ENCODE measurements around the gene CYBB.

The CYBB gene

DNA sequence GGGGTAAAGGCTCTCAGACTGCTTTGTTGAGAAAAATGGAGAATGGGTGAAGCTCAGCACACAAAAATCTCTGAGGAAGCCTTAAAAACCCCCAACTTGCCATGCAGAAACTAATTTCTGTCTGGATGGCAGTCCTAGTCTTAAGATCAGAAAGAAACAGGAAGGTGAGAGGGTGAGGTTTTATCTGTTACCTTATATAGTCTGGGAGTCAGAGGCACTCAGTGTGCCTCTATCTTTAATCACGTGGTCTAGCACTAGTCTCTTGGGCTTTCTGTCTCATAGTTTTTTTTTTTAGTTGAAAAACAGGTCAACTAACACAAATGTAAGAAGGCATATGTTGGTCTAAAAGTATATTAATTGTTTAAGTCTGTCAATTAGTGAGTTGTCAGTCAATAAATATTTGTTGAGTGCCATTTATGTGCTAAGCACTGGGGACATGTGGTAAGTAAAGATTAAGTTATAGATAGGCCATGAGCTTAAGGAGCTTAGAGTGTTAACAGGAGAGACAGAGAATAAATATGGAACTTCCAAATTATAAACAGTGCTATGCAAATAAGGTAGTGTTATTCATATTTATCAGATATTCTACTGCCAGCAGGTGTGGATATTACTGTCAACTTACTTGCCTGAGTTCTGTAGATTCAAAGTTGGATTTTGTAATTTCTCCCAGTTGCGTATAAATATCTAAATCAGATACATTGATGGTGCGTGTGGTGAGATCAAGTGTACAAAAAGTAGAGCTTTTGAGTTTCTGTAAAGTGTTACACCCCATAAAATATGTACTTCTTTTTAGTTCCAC is 7.0 kb downstream of the CYBB start:
- Histone ChIP-seq H2AFZ (ENCODE audit: low read length) (no peak overlapping the region), H3K27me3 (ENCODE audit: control insufficient read depth in 3 of 3, insufficient read depth in 3 of 3, low read depth in 1 of 3, low read length in 3 of 3) (no peaks in the 10 kb centered on the region), H3K23ac (ENCODE audit: low read depth, low read length, poor library complexity) (no peak overlapping the region), H3K4me1 (ENCODE audit: control insufficient read depth in 2 of 2, insufficient read depth in 1 of 2, low read depth in 1 of 2, low read length in 2 of 2) (no peaks in the 10 kb centered on the region), H3K4me2 (ENCODE audit: insufficient read depth, low read length, poor library complexity, severe bottlenecking) (no peak overlapping the region), H3K9me3 (replicated peaks in 1 of 2; ENCODE audit: control insufficient read depth in 2 of 2, insufficient read depth in 1 of 2, low read depth in 1 of 2, low read length in 2 of 2) (no peaks in the 10 kb centered on the region), H3K14ac (ENCODE audit: low read length) (no peak overlapping the region), H4K8ac (ENCODE audit: low read depth, low read length) (no peak overlapping the region), H2BK15ac (ENCODE audit: low read length) (no peak overlapping the region), H3K4ac (ENCODE audit: low read length) (no peak overlapping the region), H3K4me3 (ENCODE audit: low read length in 2 of 2) (no peak overlapping the region), H3K79me1 (ENCODE audit: low read depth, low read length) (no peaks in the 10 kb centered on the region), H2AK5ac (ENCODE audit: low read depth, low read length) (no peak overlapping the region), H3K18ac (ENCODE audit: low read length) (no peak overlapping the region), H3K27ac (replicated peaks; ENCODE audit: low read length) (no peak overlapping the region), H4K91ac (ENCODE audit: low read depth, low read length, poor library complexity) (no peak overlapping the region), H2BK5ac (ENCODE audit: low read length) (no peak overlapping the region), H2BK12ac (ENCODE audit: low read length) (no peak overlapping the region), H3K9ac (ENCODE audit: low read depth, low read length, poor library complexity) (no peak overlapping the region), H3K36me3 (replicated peaks in 1 of 2; ENCODE audit: control insufficient read depth in 2 of 2, insufficient read depth in 2 of 2, low read length in 2 of 2) (no peaks in the 10 kb centered on the region), H2BK120ac (ENCODE audit: low read depth, low read length) (no peak overlapping the region)
- DNase-seq (ENCODE audit: low spot score) = no peak
- no CpG with 5 or more reads among the region's 3 CpGs for WGBS, 2 donors (ENCODE audit: extremely low coverage in 2 of 2, insufficient read length in 2 of 2, insufficient replicate concordance in 1 of 2)

GRCh38 chrX:37787423-37787869 is 7.6 kb downstream of the CYBB start:
- Histone ChIP-seq H3K79me1 (ENCODE audit: low read depth, low read length) (no peaks in the 10 kb centered on the region), H2BK15ac (ENCODE audit: low read length) (no peak overlapping the region), H3K4me1 (ENCODE audit: control insufficient read depth in 2 of 2, insufficient read depth in 1 of 2, low read depth in 1 of 2, low read length in 2 of 2) (no peaks in the 10 kb centered on the region), H3K9ac (ENCODE audit: low read depth, low read length, poor library complexity) (no peak overlapping the region), H3K36me3 (replicated peaks in 1 of 2; ENCODE audit: control insufficient read depth in 2 of 2, insufficient read depth in 2 of 2, low read length in 2 of 2) (no peaks in the 10 kb centered on the region), H2AFZ (ENCODE audit: low read length) (no peak overlapping the region), H4K91ac (ENCODE audit: low read depth, low read length, poor library complexity) (no peak overlapping the region), H3K4me3 (ENCODE audit: low read length in 2 of 2) (no peak overlapping the region), H2BK5ac (ENCODE audit: low read length) (no peak overlapping the region), H2AK5ac (ENCODE audit: low read depth, low read length) (no peak overlapping the region), H2BK120ac (ENCODE audit: low read depth, low read length) (no peak overlapping the region), H3K27ac (replicated peaks; ENCODE audit: low read length) (no peak overlapping the region), H4K8ac (ENCODE audit: low read depth, low read length) (no peak overlapping the region), H3K23ac (ENCODE audit: low read depth, low read length, poor library complexity) (no peak overlapping the region), H3K27me3 (ENCODE audit: control insufficient read depth in 3 of 3, insufficient read depth in 3 of 3, low read depth in 1 of 3, low read length in 3 of 3) (no peaks in the 10 kb centered on the region), H3K9me3 (replicated peaks in 1 of 2; ENCODE audit: control insufficient read depth in 2 of 2, insufficient read depth in 1 of 2, low read depth in 1 of 2, low read length in 2 of 2) (no peaks in the 10 kb centered on the region), H3K4me2 (ENCODE audit: insufficient read depth, low read length, poor library complexity, severe bottlenecking) (no peak overlapping the region), H3K14ac (ENCODE audit: low read length) (no peak overlapping the region), H3K18ac (ENCODE audit: low read length) (no peak overlapping the region), H3K4ac (ENCODE audit: low read length) (no peak overlapping the region), H2BK12ac (ENCODE audit: low read length) (no peak overlapping the region)
- WGBS, 2 donors (ENCODE audit: extremely low coverage in 2 of 2, insufficient read length in 2 of 2, insufficient replicate concordance in 1 of 2) = no CpG with 5 or more reads among the region's 5 CpGs
- DNase-seq (ENCODE audit: low spot score) = no peak

- Histone ChIP-seq H3K23ac (ENCODE audit: low read depth, low read length, poor library complexity) (no peak overlapping the region), H3K18ac (ENCODE audit: low read length) (no peak overlapping the region), H3K36me3 (replicated peaks in 1 of 2; ENCODE audit: control insufficient read depth in 2 of 2, insufficient read depth in 2 of 2, low read length in 2 of 2) (no peaks in the 10 kb centered on the region), H2BK15ac (ENCODE audit: low read length) (no peak overlapping the region), H2BK120ac (ENCODE audit: low read depth, low read length) (no peak overlapping the region), H4K91ac (ENCODE audit: low read depth, low read length, poor library complexity) (no peak overlapping the region), H3K4me1 (ENCODE audit: control insufficient read depth in 2 of 2, insufficient read depth in 1 of 2, low read depth in 1 of 2, low read length in 2 of 2) (no peaks in the 10 kb centered on the region), H3K27me3 (ENCODE audit: control insufficient read depth in 3 of 3, insufficient read depth in 3 of 3, low read depth in 1 of 3, low read length in 3 of 3) (no peaks in the 10 kb centered on the region), H3K4me2 (ENCODE audit: insufficient read depth, low read length, poor library complexity, severe bottlenecking) (no peak overlapping the region), H2BK12ac (ENCODE audit: low read length) (no peak overlapping the region), H3K4ac (ENCODE audit: low read length) (no peak overlapping the region), H3K9ac (ENCODE audit: low read depth, low read length, poor library complexity) (no peak overlapping the region), H3K79me1 (ENCODE audit: low read depth, low read length) (no peaks in the 10 kb centered on the region), H2AK5ac (ENCODE audit: low read depth, low read length) (no peak overlapping the region), H3K27ac (replicated peaks; ENCODE audit: low read length) (no peak overlapping the region), H3K9me3 (replicated peaks in 1 of 2; ENCODE audit: control insufficient read depth in 2 of 2, insufficient read depth in 1 of 2, low read depth in 1 of 2, low read length in 2 of 2) (no peaks in the 10 kb centered on the region), H2AFZ (ENCODE audit: low read length) (no peak overlapping the region), H3K14ac (ENCODE audit: low read length) (no peak overlapping the region), H4K8ac (ENCODE audit: low read depth, low read length) (no peak overlapping the region), H2BK5ac (ENCODE audit: low read length) (no peak overlapping the region), H3K4me3 (ENCODE audit: low read length in 2 of 2) (no peak overlapping the region)
- no peak for DNase-seq (ENCODE audit: low spot score)
These were observed 16.5 kb downstream of the CYBB start for GRCh38 chrX:37796310-37796709.

DNA sequence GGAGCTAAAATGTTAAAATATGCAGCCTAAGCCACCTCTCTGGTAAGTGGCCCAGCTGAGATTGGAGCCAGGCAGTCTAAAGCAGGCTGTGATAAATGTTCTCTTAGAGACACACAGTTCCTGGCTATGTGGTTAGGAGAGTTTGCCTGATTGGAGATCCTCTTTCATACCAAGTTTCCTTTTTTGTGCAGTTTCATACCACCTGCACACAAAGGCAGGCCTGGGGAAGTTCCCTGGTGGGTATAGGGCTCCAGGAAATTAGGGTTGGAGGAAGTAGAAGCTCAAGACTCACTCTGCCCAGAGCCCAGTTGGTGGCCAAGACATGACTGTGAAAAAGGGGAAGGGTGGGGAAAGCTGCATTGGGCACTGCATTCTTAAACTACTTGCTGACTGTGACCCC is 16.9 kb downstream of the CYBB start:
- Histone ChIP-seq H3K36me3 (replicated peaks in 1 of 2; ENCODE audit: control insufficient read depth in 2 of 2, insufficient read depth in 2 of 2, low read length in 2 of 2) (no peaks in the 10 kb centered on the region), H3K4me3 (ENCODE audit: low read length in 2 of 2) (no peak overlapping the region)

More for the DNA sequence above, 16.9 kb downstream of the CYBB start:
- Histone ChIP-seq H3K14ac (ENCODE audit: low read length) (no peak overlapping the region), H3K4me2 (ENCODE audit: insufficient read depth, low read length, poor library complexity, severe bottlenecking) (no peak overlapping the region), H2BK15ac (ENCODE audit: low read length) (no peak overlapping the region), H3K9ac (ENCODE audit: low read depth, low read length, poor library complexity) (no peak overlapping the region), H3K23ac (ENCODE audit: low read depth, low read length, poor library complexity) (no peak overlapping the region), H2BK5ac (ENCODE audit: low read length) (no peak overlapping the region), H4K8ac (ENCODE audit: low read depth, low read length) (no peak overlapping the region), H3K4me1 (ENCODE audit: control insufficient read depth in 2 of 2, insufficient read depth in 1 of 2, low read depth in 1 of 2, low read length in 2 of 2) (no peaks in the 10 kb centered on the region), H4K91ac (ENCODE audit: low read depth, low read length, poor library complexity) (no peak overlapping the region), H2BK12ac (ENCODE audit: low read length) (no peak overlapping the region), H2BK120ac (ENCODE audit: low read depth, low read length) (no peak overlapping the region), H3K27ac (replicated peaks; ENCODE audit: low read length) (no peak overlapping the region), H2AFZ (ENCODE audit: low read length) (no peak overlapping the region), H3K18ac (ENCODE audit: low read length) (no peak overlapping the region), H3K4ac (ENCODE audit: low read length) (no peak overlapping the region), H3K79me1 (ENCODE audit: low read depth, low read length) (no peaks in the 10 kb centered on the region), H3K9me3 (replicated peaks in 1 of 2; ENCODE audit: control insufficient read depth in 2 of 2, insufficient read depth in 1 of 2, low read depth in 1 of 2, low read length in 2 of 2) (no peaks in the 10 kb centered on the region), H2AK5ac (ENCODE audit: low read depth, low read length) (no peak overlapping the region), H3K27me3 (ENCODE audit: control insufficient read depth in 3 of 3, insufficient read depth in 3 of 3, low read depth in 1 of 3, low read length in 3 of 3) (no peaks in the 10 kb centered on the region)
- DNase-seq (ENCODE audit: low spot score) = no peak

Measured in neuronal stem cell (in vitro differentiated cells).